Lung (tissue), 12 donors: ENCODE results near the gene ZC3H15. TPM values are rescaled to one million over a fixed set of nuclear protein-coding genes. Genes with fewer than 3 reads are reported as not detected.
"Not testable (repeated sequence)": the region's sequence is repeated elsewhere in the genome, so short reads cannot be mapped to it uniquely, and the experiment has no call there.

ENCODE experiments used
- ATAC-seq: fragments of 200-7000 bp; cut with Tn5 transposase; one replicate; pipeline ENCODE4 v1.9.1; 2020; ENCODE audit warnings: moderate number of reproducible peaks; ENCODE audit not compliant: insufficient read depth, low FRiP score
- DNase-seq, 3 donors: peaks; one replicate each; pipeline ENCODE4 v3.0.0-alpha.2; 2013 to 2017
- H3K27ac ChIP-seq, 2 donors: one replicate each; pipeline ENCODE4 v1.5.1; 2013; ENCODE audit warnings: mild to moderate bottlenecking in 2 of 2, moderate library complexity in 2 of 2, control low read depth in 1 of 2, inconsistent platforms in 1 of 2, low read depth in 1 of 2, low read length in 1 of 2
- H3K27me3 ChIP-seq, 3 donors: one replicate each; pipeline ENCODE4 v1.5.1; 2013; ENCODE audit warnings: low read length in 2 of 3; ENCODE audit not compliant: control insufficient read depth in 3 of 3, insufficient read depth in 3 of 3
- H3K36me3 ChIP-seq, 4 donors: one replicate each; pipeline ENCODE4 v1.5.1; 2013; ENCODE audit warnings: low read length in 4 of 4, mild to moderate bottlenecking in 1 of 4, moderate library complexity in 1 of 4; ENCODE audit not compliant: control insufficient read depth in 4 of 4, insufficient read depth in 4 of 4
- H3K4me1 ChIP-seq, 5 donors: one replicate each; pipeline ENCODE4 v1.5.1; 2013; ENCODE audit warnings: low read length in 5 of 5, mild to moderate bottlenecking in 2 of 5, moderate library complexity in 1 of 5; ENCODE audit not compliant: control insufficient read depth in 5 of 5, insufficient read depth in 5 of 5
- H3K4me3 ChIP-seq: one replicate; pipeline ENCODE4 v1.5.1; 2013; ENCODE audit warnings: mild to moderate bottlenecking, control low read depth, moderate library complexity
- H3K9ac ChIP-seq, 2 donors: one replicate each; pipeline ENCODE4 v1.5.1; 2013; ENCODE audit warnings: low read length in 2 of 2, control low read depth in 1 of 2; ENCODE audit not compliant: insufficient read depth in 1 of 2
- H3K9me3 ChIP-seq, 4 donors: one replicate each; pipeline ENCODE4 v1.5.1; 2013; ENCODE audit warnings: low read length in 3 of 4, mild to moderate bottlenecking in 1 of 4, moderate library complexity in 1 of 4; ENCODE audit not compliant: control insufficient read depth in 4 of 4, insufficient read depth in 3 of 4
- CTCF ChIP-seq: IDR thresholded peaks from 2 replicates; pipeline ENCODE4 v1.5.1; 2012; ENCODE audit warnings: mild to moderate bottlenecking; ENCODE audit errors: control extremely low read depth, extremely low read depth
- WGBS, 2 donors: extraction: QIAGEN DNeasy Blood & Tissue Kit; methylation state at CpG; one replicate each; pipeline ENCODE4 v1.1.7; 2013; 5-methylcytosine and 5-hydroxymethylcytosine counted together
- polyA plus RNA-seq, 2 donors: library from polyadenylated mRNA; stranded (reverse); fragments of 200-250 nt; gene quantifications; one replicate each; pipeline ENCODE4 v1.2.1, GENCODE V29; 2013
- total RNA-seq, 2 donors: library from RNA; depleted of rRNA in 1 of 2; stranded (reverse); fragments of >200 nt in 1 of 2; gene quantifications; one replicate each; pipeline ENCODE4 v1.2.1, GENCODE V29; 2014 to 2021
- donor health status: control.
- donor health status: control.
- donor health status: Bipolar disorder and iron deficiency.
- donor health status: healthy.
- donor health status: DM: yes; HTN: yes; CAD: no.

ZC3H15 gene
- total and polyA plus RNA-seq, 4 donors, result 33.4 to 74.7 (median 41.7) TPM

- Histone ChIP-seq H3K36me3 (no peaks in the 10 kb centered on the region), H3K4me3 (no peak overlapping the region), H3K27me3 (no peaks in the 10 kb centered on the region), H3K9me3 (peaks cover 0 to 7% (median 2%) of the 10 kb centered on the region in 4 donors), H3K9ac (no peak overlapping the region), H3K27ac (no peak overlapping the region), H3K4me1 (no peaks in the 10 kb centered on the region)
- TF ChIP-seq CTCF, result no peak
- DNase-seq (no peak), ATAC-seq (no peak)
Observed at GRCh38 chr2:186466743-186467142, 19.3 kb upstream of the ZC3H15 start.

GRCh38 chr2:186467421-186467820, 18.6 kb upstream of the ZC3H15 start:
- no peaks in the 10 kb centered on the region for H3K4me1 ChIP-seq
- 88% methylated on average over 2 of the region's 2 CpGs for WGBS, 2 donors
- no peak overlapping the region for H3K4me3 ChIP-seq
- no peak for DNase-seq
- H3K36me3 ChIP-seq, result no peaks in the 10 kb centered on the region
- H3K27ac ChIP-seq, result no peak overlapping the region
- ATAC-seq, result no peak
- TF ChIP-seq CTCF, result no peak
- H3K27me3 ChIP-seq, result no peaks in the 10 kb centered on the region
- H3K9ac ChIP-seq, result no peak overlapping the region
- H3K9me3 ChIP-seq, result peaks cover 0 to 7% (median 2%) of the 10 kb centered on the region in 4 donors

GRCh38 chr2:186472722-186473493, 13.2 kb upstream of the ZC3H15 start:
- DNase-seq, ATAC-seq: not testable (repeated sequence)

GRCh38 chr2:186474239-186474638, 11.8 kb upstream of the ZC3H15 start:
- H3K9ac ChIP-seq, H3K4me3 ChIP-seq, H3K9me3 ChIP-seq, H3K27me3 ChIP-seq, H3K36me3 ChIP-seq, H3K4me1 ChIP-seq, DNase-seq, H3K27ac ChIP-seq, ATAC-seq: not testable (repeated sequence)
- WGBS, 2 donors, result 93 to 100% methylated on average over 1 of the region's 1 CpG

More at GRCh38 chr2:186472722-186473493, 13.2 kb upstream of the ZC3H15 start:
- H3K4me1 ChIP-seq, H3K27ac ChIP-seq, H3K27me3 ChIP-seq, H3K9ac ChIP-seq, H3K9me3 ChIP-seq, H3K36me3 ChIP-seq, H3K4me3 ChIP-seq: not testable (repeated sequence)
- 95 to 97% methylated on average over 19 to 43 of the region's 49 CpGs for WGBS, 2 donors
